HG02981 (cell line): ENCODE results near the gene TP73.
"Not testable (repeated sequence)": the region's sequence is repeated elsewhere in the genome, so short reads cannot be mapped to it uniquely, and the experiment has no call there.

Experiments used
- ATAC-seq: cut with Tn5 transposase; IDR thresholded peaks from one replicate; pipeline ENCODE4 v1.9.1; 2021; ENCODE audit warnings: mild to moderate bottlenecking, moderate library complexity; ENCODE audit not compliant: unreplicated experiment

The TP73 gene

GRCh38 chr1:3724416-3725030, 72.2 kb downstream of the TP73 start:
- ATAC-seq: not testable (repeated sequence)

GRCh38 chr1:3725366-3725765, 73.0 kb downstream of the TP73 start:
- no peak for ATAC-seq

GRCh38 chr1:3727042-3727824, 74.9 kb downstream of the TP73 start:
- ATAC-seq: no peak

GRCh38 chr1:3727825-3728776, 75.8 kb downstream of the TP73 start:
- no peak for ATAC-seq

- no peak for ATAC-seq
Observed at GRCh38 chr1:3729594-3730542, 77.6 kb downstream of the TP73 start.

- ATAC-seq: no peak
Observed at GRCh38 chr1:3730543-3731247, 78.4 kb downstream of the TP73 start.

GRCh38 chr1:3731583-3732433, 79.5 kb downstream of the TP73 start:
- ATAC-seq: no peak

- no peak for ATAC-seq
Observed at GRCh38 chr1:3732434-3733093, 80.2 kb downstream of the TP73 start.

GRCh38 chr1:3733094-3733882, 81.0 kb downstream of the TP73 start:
- ATAC-seq: no peak

- no peak for ATAC-seq
Observed at GRCh38 chr1:3733883-3734589, 81.7 kb downstream of the TP73 start.

GRCh38 chr1:3734602-3735001, 82.3 kb downstream of the TP73 start:
- ATAC-seq: no peak

- no peak for ATAC-seq
Observed at GRCh38 chr1:3735027-3735681, 82.8 kb downstream of the TP73 start.

- ATAC-seq: no peak
Observed at GRCh38 chr1:3735688-3736087, 83.4 kb downstream of the TP73 start.

- ATAC-seq: no peak
Observed at GRCh38 chr1:3736131-3736561, 83.8 kb downstream of the TP73 start.

- ATAC-seq: no peak
Observed at GRCh38 chr1:3736708-3737107, 84.4 kb downstream of the TP73 start.

- no peak for ATAC-seq
Observed at GRCh38 chr1:3738943-3739342, 86.6 kb downstream of the TP73 start.
